Neutrophil (primary cell): ENCODE data around the gene SPEG.

ENCODE experiments used
- H3K27ac ChIP-seq: fragments of 200-600 bp; sonication (generic); 2 replicates; pipeline ENCODE4 v1.5.1; 2016; ENCODE audit warnings: mild to moderate bottlenecking, moderate library complexity
- H3K27me3 ChIP-seq: fragments of 200-600 bp; sonication (generic); 2 replicates; pipeline ENCODE4 v1.6.0; 2016; ENCODE audit warnings: mild to moderate bottlenecking
- H3K36me3 ChIP-seq: fragments of 200-600 bp; sonication (generic); 2 replicates; pipeline ENCODE4 v1.5.1; 2017
- H3K4me1 ChIP-seq, 2 experiments: fragments of 200-600 bp in 1 of 2; sonication (generic) in 1 of 2; 1 replicate in 1 of 2; 2 replicates in 1 of 2; pipeline versions ENCODE4 v1.5.1 to v1.6.1; 2013 to 2016; ENCODE audit warnings: low read depth in 1 of 2, low read length in 1 of 2, mild to moderate bottlenecking in 1 of 2, moderate library complexity in 1 of 2; ENCODE audit not compliant: control insufficient read depth in 1 of 2, insufficient read depth in 1 of 2
- H3K4me3 ChIP-seq, 2 experiments: fragments of 200-600 bp in 1 of 2; sonication (generic) in 1 of 2; 1 replicate in 1 of 2; 2 replicates in 1 of 2; pipeline ENCODE4 v1.5.1; 2013 to 2016; ENCODE audit warnings: low read depth in 1 of 2, low read length in 1 of 2, mild to moderate bottlenecking in 1 of 2, moderate library complexity in 1 of 2
- H3K9me3 ChIP-seq: fragments of 200-600 bp; sonication (generic); 2 replicates; pipeline ENCODE4 v1.5.1; 2016
- CTCF ChIP-seq: fragments of 200-600 bp; sonication (generic); IDR thresholded peaks from 2 replicates; pipeline ENCODE4 v1.5.1; 2016; ENCODE audit warnings: antibody characterized with exemption

Gene SPEG

GRCh38 chr2:219526320-219527075, 91.9 kb downstream of the SPEG start:
- Histone ChIP-seq H3K4me3 (no peak overlapping the region), H3K36me3 (no peaks in the 10 kb centered on the region), H3K4me1 (no peaks in the 10 kb centered on the region), H3K27ac (no peak overlapping the region), H3K27me3 (peaks cover 100% of the 10 kb centered on the region), H3K9me3 (no peaks in the 10 kb centered on the region)
- no peak for TF ChIP-seq CTCF

- H3K27me3 ChIP-seq, result peaks cover 100% of the 10 kb centered on the region
- H3K27ac ChIP-seq, result no peak overlapping the region
- TF ChIP-seq CTCF, result no peak
- no peaks in the 10 kb centered on the region for H3K4me1 ChIP-seq
- H3K4me3 ChIP-seq, result no peak overlapping the region
- no peaks in the 10 kb centered on the region for H3K36me3 ChIP-seq
- H3K9me3 ChIP-seq, result no peaks in the 10 kb centered on the region
These were observed 92.4 kb downstream of the SPEG start for GRCh38 chr2:219527076-219527394.

GRCh38 chr2:219527472-219527871, 92.8 kb downstream of the SPEG start:
- Histone ChIP-seq H3K9me3 (no peaks in the 10 kb centered on the region), H3K36me3 (no peaks in the 10 kb centered on the region), H3K27me3 (peaks cover 100% of the 10 kb centered on the region), H3K4me1 (no peaks in the 10 kb centered on the region), H3K27ac (no peak overlapping the region), H3K4me3 (no peak overlapping the region)
- no peak for TF ChIP-seq CTCF

GRCh38 chr2:219530048-219530963, 95.7 kb downstream of the SPEG start:
- Histone ChIP-seq H3K4me3 (no peak overlapping the region), H3K27ac (no peak overlapping the region), H3K4me1 (no peaks in the 10 kb centered on the region), H3K9me3 (no peaks in the 10 kb centered on the region), H3K27me3 (peaks cover 89% of the 10 kb centered on the region), H3K36me3 (no peaks in the 10 kb centered on the region)
- TF ChIP-seq CTCF, result peak; percentile 80

- no peak overlapping the region for H3K4me3 ChIP-seq
- H3K4me1 ChIP-seq, result no peaks in the 10 kb centered on the region
- TF ChIP-seq CTCF, result no peak
- no peaks in the 10 kb centered on the region for H3K9me3 ChIP-seq
- H3K27me3 ChIP-seq, result peaks cover 85% of the 10 kb centered on the region
- H3K36me3 ChIP-seq, result no peaks in the 10 kb centered on the region
- H3K27ac ChIP-seq, result no peak overlapping the region
These were observed 97.2 kb downstream of the SPEG start for GRCh38 chr2:219531639-219532377.
